ENCODE results near the gene ZNF804B. TPM values are rescaled to one million over a fixed set of nuclear protein-coding genes. Genes with fewer than 3 reads are reported as not detected.

ZNF804B gene
- total RNA-seq, 3 donors from 2014 or later (not counting 1 experiment from before 2014, with no cell fraction given) = not detected

DNA sequence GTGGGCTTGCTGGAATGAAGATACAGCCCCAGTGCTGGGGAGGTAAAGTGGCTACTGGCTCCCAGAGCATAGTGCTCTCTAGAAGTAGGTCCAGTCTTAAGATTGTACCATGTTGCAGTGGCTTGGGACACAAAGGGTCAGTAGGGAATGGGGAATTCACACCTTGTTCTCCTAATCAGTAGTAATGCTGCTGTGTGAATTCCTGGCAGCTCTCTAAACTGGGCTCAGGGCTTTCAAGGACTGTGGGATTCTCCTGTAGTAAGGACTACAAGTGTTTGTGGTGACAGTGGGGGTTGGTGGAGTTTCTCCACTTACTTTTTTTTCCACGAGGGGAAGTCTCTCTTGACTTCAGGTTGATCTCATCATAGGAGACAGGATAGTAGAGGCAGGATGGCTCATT is 262.2 kb downstream of the ZNF804B start:
- H3K36me3 Mint-ChIP-seq = peaks cover 21% of the 10 kb centered on the region
- H3K27ac Mint-ChIP-seq = no peak overlapping the region
- Histone ChIP-seq H3K27ac (ENCODE audit: low read length) (no peak overlapping the region), H3K9me3 (ENCODE audit: control insufficient read depth, insufficient read depth, low read length) (no peaks in the 10 kb centered on the region), H3K4me3 (ENCODE audit: low read length) (no peak overlapping the region), H3K4me1 (ENCODE audit: control insufficient read depth, insufficient read depth, low read length) (no peaks in the 10 kb centered on the region), H3K36me3 (ENCODE audit: control insufficient read depth, insufficient read depth, low read length) (no peaks in the 10 kb centered on the region), H3K27me3 (ENCODE audit: control insufficient read depth, insufficient read depth, low read length) (no peaks in the 10 kb centered on the region)
- peaks cover 19 to 31% of the 10 kb centered on the region in 2 donors for H3K9me3 Mint-ChIP-seq
- TF ChIP-seq, protein P1, sequence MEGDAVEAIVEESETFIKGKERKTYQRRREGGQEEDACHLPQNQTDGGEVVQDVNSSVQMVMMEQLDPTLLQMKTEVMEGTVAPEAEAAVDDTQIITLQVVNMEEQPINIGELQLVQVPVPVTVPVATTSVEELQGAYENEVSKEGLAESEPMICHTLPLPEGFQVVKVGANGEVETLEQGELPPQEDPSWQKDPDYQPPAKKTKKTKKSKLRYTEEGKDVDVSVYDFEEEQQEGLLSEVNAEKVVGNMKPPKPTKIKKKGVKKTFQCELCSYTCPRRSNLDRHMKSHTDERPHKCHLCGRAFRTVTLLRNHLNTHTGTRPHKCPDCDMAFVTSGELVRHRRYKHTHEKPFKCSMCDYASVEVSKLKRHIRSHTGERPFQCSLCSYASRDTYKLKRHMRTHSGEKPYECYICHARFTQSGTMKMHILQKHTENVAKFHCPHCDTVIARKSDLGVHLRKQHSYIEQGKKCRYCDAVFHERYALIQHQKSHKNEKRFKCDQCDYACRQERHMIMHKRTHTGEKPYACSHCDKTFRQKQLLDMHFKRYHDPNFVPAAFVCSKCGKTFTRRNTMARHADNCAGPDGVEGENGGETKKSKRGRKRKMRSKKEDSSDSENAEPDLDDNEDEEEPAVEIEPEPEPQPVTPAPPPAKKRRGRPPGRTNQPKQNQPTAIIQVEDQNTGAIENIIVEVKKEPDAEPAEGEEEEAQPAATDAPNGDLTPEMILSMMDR (IDR thresholded peaks at IDR 0.05) = no peak
- ATAC-seq (no peak), DNase-seq (no peak)
- no peaks in the 10 kb centered on the region for H3K27me3 Mint-ChIP-seq (ENCODE audit: low read depth in 2 of 2)
- no peak overlapping the region for H3K4me3 Mint-ChIP-seq
- intact Hi-C loops (cut with micrococcal nuclease) = no loop called here
- H3K4me1 Mint-ChIP-seq = no peaks in the 10 kb centered on the region
- WGBS (ENCODE audit: insufficient coverage) = no CpG with 5 or more reads among the region's 1 CpG

DNA sequence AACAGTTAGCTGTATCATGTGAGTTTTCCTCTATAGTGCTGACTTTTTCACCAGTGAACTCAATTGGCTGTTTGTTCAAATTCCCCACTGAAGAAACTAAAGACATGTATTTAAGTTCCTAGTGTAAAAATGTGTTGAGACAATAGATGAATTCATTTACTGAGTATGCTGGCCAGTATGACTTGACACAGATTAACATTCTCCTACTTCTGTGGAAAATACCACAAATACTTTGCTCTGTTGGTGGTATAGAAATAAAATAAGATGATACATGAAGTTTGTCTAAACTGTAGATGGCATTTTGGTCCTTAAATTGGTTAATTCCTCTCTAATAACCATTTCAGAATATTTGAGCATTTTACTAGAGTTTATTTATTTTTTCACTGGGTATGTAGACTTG is 263.7 kb downstream of the ZNF804B start:
- Mint-ChIP-seq H3K27ac (no peak overlapping the region), H3K4me3 (no peak overlapping the region), H3K27me3 (ENCODE audit: low read depth in 2 of 2) (no peaks in the 10 kb centered on the region), H3K9me3 (peaks cover 16 to 28% of the 10 kb centered on the region in 2 donors), H3K4me1 (no peaks in the 10 kb centered on the region), H3K36me3 (peaks cover 15% of the 10 kb centered on the region)
- ATAC-seq = no peak
- intact Hi-C loops (cut with micrococcal nuclease) = no loop called here
- H3K27me3 ChIP-seq (ENCODE audit: control insufficient read depth, insufficient read depth, low read length) = no peaks in the 10 kb centered on the region
- H3K9me3 ChIP-seq (ENCODE audit: control insufficient read depth, insufficient read depth, low read length) = no peaks in the 10 kb centered on the region
- no peak overlapping the region for H3K4me3 ChIP-seq (ENCODE audit: low read length)
- H3K27ac ChIP-seq (ENCODE audit: low read length) = no peak overlapping the region
- no peak for DNase-seq
- no peaks in the 10 kb centered on the region for H3K36me3 ChIP-seq (ENCODE audit: control insufficient read depth, insufficient read depth, low read length)
- no peaks in the 10 kb centered on the region for H3K4me1 ChIP-seq (ENCODE audit: control insufficient read depth, insufficient read depth, low read length)
- TF ChIP-seq, protein P1 (IDR thresholded peaks at IDR 0.05) = no peak

- Histone ChIP-seq H3K4me1 (ENCODE audit: control insufficient read depth, insufficient read depth, low read length) (no peaks in the 10 kb centered on the region), H3K4me3 (ENCODE audit: low read length) (no peak overlapping the region), H3K9me3 (ENCODE audit: control insufficient read depth, insufficient read depth, low read length) (no peaks in the 10 kb centered on the region), H3K27ac (ENCODE audit: low read length) (no peak overlapping the region), H3K36me3 (ENCODE audit: control insufficient read depth, insufficient read depth, low read length) (no peaks in the 10 kb centered on the region), H3K27me3 (ENCODE audit: control insufficient read depth, insufficient read depth, low read length) (no peaks in the 10 kb centered on the region)
- no CpG with 5 or more reads among the region's 1 CpG for WGBS (ENCODE audit: insufficient coverage)
- Mint-ChIP-seq H3K36me3 (peaks cover 12% of the 10 kb centered on the region), H3K27ac (no peak overlapping the region), H3K27me3 (ENCODE audit: low read depth in 2 of 2) (no peaks in the 10 kb centered on the region), H3K4me1 (no peaks in the 10 kb centered on the region), H3K4me3 (no peak overlapping the region), H3K9me3 (peaks cover 14 to 26% of the 10 kb centered on the region in 2 donors)
- intact Hi-C loops (cut with micrococcal nuclease) = no loop called here
- ATAC-seq (no peak), DNase-seq (no peak)
- TF ChIP-seq, protein P1 (IDR thresholded peaks at IDR 0.05) = no peak
These were observed 264.4 kb downstream of the ZNF804B start for GRCh38 chr7:89023877-89024276.

DNA sequence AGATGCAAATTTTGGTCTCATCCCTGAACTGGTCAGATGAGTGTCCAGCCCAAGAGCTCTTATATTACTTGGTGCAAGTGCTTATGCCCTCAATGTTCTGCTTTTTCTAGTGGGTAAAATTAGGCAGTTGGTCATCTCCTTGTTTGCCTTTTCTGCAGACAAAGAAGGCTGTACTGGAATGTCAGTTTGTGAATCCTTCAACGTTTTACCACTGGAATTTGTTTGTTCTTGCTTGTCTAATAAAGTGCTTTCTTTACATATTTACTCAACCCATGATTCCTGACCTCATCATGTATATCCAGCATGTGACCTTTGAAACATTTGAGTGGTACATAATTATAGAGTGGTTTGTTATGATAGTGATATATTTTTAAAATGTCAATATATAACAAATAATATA is 268.3 kb downstream of the ZNF804B start:
- intact Hi-C loops (cut with micrococcal nuclease) = no loop called here
- Mint-ChIP-seq H3K4me1 (no peaks in the 10 kb centered on the region), H3K27me3 (ENCODE audit: low read depth in 2 of 2) (no peaks in the 10 kb centered on the region), H3K9me3 (peaks cover 9 to 17% of the 10 kb centered on the region in 2 donors), H3K27ac (no peak overlapping the region), H3K4me3 (no peak overlapping the region), H3K36me3 (no peaks in the 10 kb centered on the region)
- no peak overlapping the region for H3K27ac ChIP-seq (ENCODE audit: low read length)
- H3K4me3 ChIP-seq (ENCODE audit: low read length) = no peak overlapping the region
- no peak for ATAC-seq
- H3K27me3 ChIP-seq (ENCODE audit: control insufficient read depth, insufficient read depth, low read length) = no peaks in the 10 kb centered on the region
- TF ChIP-seq, protein P1 (IDR thresholded peaks at IDR 0.05) = no peak
- no peaks in the 10 kb centered on the region for H3K4me1 ChIP-seq (ENCODE audit: control insufficient read depth, insufficient read depth, low read length)
- DNase-seq = no peak
- WGBS (ENCODE audit: insufficient coverage) = no CpG with 5 or more reads among the region's 1 CpG
- H3K9me3 ChIP-seq (ENCODE audit: control insufficient read depth, insufficient read depth, low read length) = no peaks in the 10 kb centered on the region
- no peaks in the 10 kb centered on the region for H3K36me3 ChIP-seq (ENCODE audit: control insufficient read depth, insufficient read depth, low read length)
